Endothelial cell of umbilical vein (primary cell): ENCODE measurements around the gene MAP3K4. TPM values are rescaled to one million over a fixed set of nuclear protein-coding genes. Genes with fewer than 3 reads are reported as not detected.

Experiments
- BruUV-seq: library from RNA; stranded (reverse); fragments of 400-500 nt; replicated peaks from 2 replicates; lab custom pipeline; 2021; lab: Mats Ljungman, UMichigan
- CTCF ChIA-PET: fragments of 300-600, 350-600 bp; sonication (Branson Sonifier 250); formaldehyde crosslinking; loops from one replicate; lab custom pipeline; 2021; ENCODE audit warnings: antibody characterized with exemption, inconsistent platforms; lab: Charles Lee
- POLR2A ChIA-PET: fragments of 300-600, 350-600 bp; sonication (Branson Sonifier 250); formaldehyde crosslinking; loops from one replicate; lab custom pipeline; 2021; ENCODE audit warnings: antibody characterized with exemption, inconsistent platforms; lab: Charles Lee
- DNase-seq: peaks from one replicate; pipeline ENCODE4 v3.0.0-alpha.2; 2011; ENCODE audit warnings: low read depth, low spot score
- FAIRE-seq: peaks from 2 replicates; lab custom pipeline; 2011; peaks lifted over from hg19 to GRCh38; lab: Jason Lieb, UNC
- H2AFZ ChIP-seq: 2 replicates; pipeline ENCODE4 v1.6.0; 2012; ENCODE audit warnings: low read depth, low read length, control low read depth, inconsistent platforms
- H3K27ac ChIP-seq: 2 replicates; pipeline ENCODE4 v1.5.1; 2011; ENCODE audit warnings: low read depth, mild to moderate bottlenecking, control low read depth, low read length, moderate library complexity; ENCODE audit not compliant: insufficient read depth
- H3K27me3 ChIP-seq, 2 experiments: 2 replicates each; pipeline versions ENCODE4 v1.6.0 to v1.6.1; 2011; ENCODE audit warnings: low read length in 2 of 2, mixed read lengths in 1 of 2; ENCODE audit not compliant: control insufficient read depth in 2 of 2, insufficient read depth in 2 of 2
- H3K36me3 ChIP-seq, 2 experiments: 2 replicates in 1 of 2; 3 replicates in 1 of 2; pipeline ENCODE4 v1.5.1; 2011; ENCODE audit warnings: low read length in 2 of 2, mild to moderate bottlenecking in 1 of 2, moderate library complexity in 1 of 2; ENCODE audit not compliant: control insufficient read depth in 2 of 2, insufficient read depth in 2 of 2; ENCODE audit errors: extremely low read depth in 1 of 2
- H3K4me1 ChIP-seq: 3 replicates; pipeline ENCODE4 v1.5.1; 2011; ENCODE audit warnings: mild to moderate bottlenecking, low read length; ENCODE audit not compliant: control insufficient read depth, insufficient read depth; ENCODE audit errors: extremely low read depth
- H3K4me2 ChIP-seq: 2 replicates; pipeline ENCODE4 v1.6.1; 2011; ENCODE audit warnings: low read length, control low read depth, mixed read lengths; ENCODE audit not compliant: insufficient read depth
- H3K4me3 ChIP-seq, 3 experiments: fragments of 200-600 bp in 1 of 3; sonication (generic), shearing (Covaris generic) in 1 of 3; replicated peaks in 1 of 3; 2 replicates each; pipeline ENCODE4 v1.5.1; 2011 to 2016; ENCODE audit warnings: control low read depth in 3 of 3, low read length in 3 of 3, mild to moderate bottlenecking in 2 of 3, inconsistent platforms in 1 of 3, low read depth in 1 of 3, moderate library complexity in 1 of 3; ENCODE audit not compliant: insufficient read depth in 1 of 3
- H3K79me2 ChIP-seq: 2 replicates; pipeline ENCODE4 v1.6.0; 2012; ENCODE audit warnings: low read length, inconsistent platforms; ENCODE audit not compliant: control insufficient read depth, insufficient read depth
- H3K9ac ChIP-seq: replicated peaks from 2 replicates; pipeline ENCODE3; 2011; ENCODE audit warnings: low read length, control low read depth; ENCODE audit not compliant: insufficient read depth; ENCODE audit errors: extremely low read depth
- H3K9me1 ChIP-seq: replicated peaks from 3 replicates; pipeline ENCODE4 v1.6.0; 2011; ENCODE audit warnings: mild to moderate bottlenecking, low read length; ENCODE audit not compliant: control insufficient read depth, insufficient read depth; ENCODE audit errors: extremely low read depth
- H3K9me3 ChIP-seq: replicated peaks from 2 replicates; pipeline ENCODE4 v1.5.1; 2012; ENCODE audit warnings: low read length, inconsistent platforms; ENCODE audit not compliant: control insufficient read depth, insufficient read depth
- H4K20me1 ChIP-seq: replicated peaks from 2 replicates; pipeline ENCODE3; 2011; ENCODE audit warnings: mild to moderate bottlenecking, low read length; ENCODE audit not compliant: control insufficient read depth, insufficient read depth; ENCODE audit errors: extremely low read depth
- CTCF ChIP-seq, 2 donors: IDR thresholded peaks; 1 replicate in 1 of 2; 2 replicates in 1 of 2; pipeline ENCODE4 v1.5.1; 2011; ENCODE audit warnings: low read length in 2 of 2, mild to moderate bottlenecking in 2 of 2, moderate library complexity in 2 of 2, control low read depth in 1 of 2, inconsistent platforms in 1 of 2, low read depth in 1 of 2; ENCODE audit not compliant: insufficient read depth in 1 of 2; ENCODE audit errors: extremely low read depth in 1 of 2
- EZH2 ChIP-seq: IDR thresholded peaks from 2 replicates; pipeline ENCODE4 v1.6.1; 2012; ENCODE audit warnings: borderline replicate concordance, low read depth, mild to moderate bottlenecking, moderate library complexity, low read length, inconsistent platforms; ENCODE audit not compliant: severe bottlenecking
- FOS ChIP-seq: IDR thresholded peaks from 2 replicates; pipeline ENCODE4 v1.6.1; 2011; ENCODE audit warnings: mild to moderate bottlenecking, low read length, moderate library complexity, borderline replicate concordance; ENCODE audit not compliant: insufficient read depth
- GATA2 ChIP-seq: IDR thresholded peaks from 2 replicates; pipeline ENCODE4 v1.7.0; 2011; ENCODE audit warnings: low read depth, mild to moderate bottlenecking, moderate library complexity, mixed read lengths, low read length; ENCODE audit not compliant: insufficient read length, insufficient read depth
- JUN ChIP-seq: IDR thresholded peaks from 2 replicates; pipeline ENCODE4 v1.6.1; 2011; ENCODE audit warnings: borderline replicate concordance, low read depth; ENCODE audit not compliant: insufficient read length, insufficient read depth
- MAX ChIP-seq: IDR thresholded peaks from 2 replicates; pipeline ENCODE4 v1.6.1; 2011; ENCODE audit not compliant: insufficient read depth, insufficient read length
- MYC ChIP-seq: IDR thresholded peaks from one replicate; pipeline ENCODE4 v1.6.1; 2011; ENCODE audit warnings: mild to moderate bottlenecking, low read depth, low read length
- POLR2A ChIP-seq: IDR thresholded peaks from 2 replicates; pipeline ENCODE4 v1.6.1; 2012; ENCODE audit warnings: low read depth, mild to moderate bottlenecking, control low read depth, low read length
- POLR2AphosphoS5 ChIP-seq: IDR thresholded peaks from 2 replicates; pipeline ENCODE4 v1.6.1; 2012; ENCODE audit warnings: low read depth, mild to moderate bottlenecking, control low read depth, low read length, moderate library complexity; ENCODE audit not compliant: insufficient read depth
- dilution Hi-C: fragments of 300-500 bp; cut with MboI; formaldehyde crosslinking; loops from one replicate; pipeline ENCODE4 v1.15.0; 2019; ENCODE audit warnings: low sequenced_read_pairs; ENCODE audit not compliant: extremely low pct_ligation_motif_present
- intact Hi-C: fragments of 100-400 bp; cut with micrococcal nuclease; formaldehyde crosslinking; loops from one replicate; pipeline ENCODE4 v1.10.0; 2022
- polyA plus RNA-seq, 4 experiments: library from polyadenylated mRNA; depleted of rRNA in 3 of 4; stranded (reverse) in 3 of 4; unstranded in 1 of 4; fragments of >200 nt; gene quantifications; 2 replicates each; pipeline versions ENCODE4 v1.2.1 to v1.2.3, GENCODE V29; 2011 to 2012; ENCODE audit warnings: missing spikeins in 1 of 4
- total RNA-seq: library from RNA; stranded (reverse); gene quantifications from 2 replicates; pipeline ENCODE4 v1.2.3, GENCODE V29; 2021

Gene MAP3K4
- total and polyA plus RNA-seq, 2 donors (not counting 3 experiments of a cell fraction or from before 2014, with no cell fraction given): 10.8 to 42.3 TPM

DNA sequence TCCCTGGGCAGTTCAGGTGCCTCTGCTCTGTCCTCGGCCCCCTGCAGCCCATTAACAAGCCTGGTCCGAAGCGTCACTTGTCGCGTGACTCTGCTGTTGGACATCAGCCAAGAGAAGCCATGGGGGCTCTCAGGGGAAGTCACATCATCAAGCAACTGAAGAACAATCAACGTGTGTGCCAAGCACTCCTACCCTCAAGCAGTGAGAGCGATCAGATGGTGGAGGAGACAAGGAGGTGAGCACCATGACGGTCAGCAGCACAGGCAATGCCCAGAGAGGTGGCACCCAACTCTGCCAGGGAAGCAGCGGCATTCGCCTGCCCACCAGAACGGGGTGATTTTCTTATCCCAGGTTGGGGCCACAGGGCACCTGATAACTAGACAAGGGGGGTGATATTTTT, 149.6 kb downstream of the MAP3K4 start:
- TF ChIP-seq MYC (no peak), POLR2AphosphoS5 (no peak), JUN (no peak), EZH2 (no peak), MAX (no peak), FOS (no peak), GATA2 (no peak), POLR2A (no peak), CTCF (IDR thresholded peaks at IDR 0.05; ENCODE audit: extremely low read depth in 1 of 2, insufficient read depth in 1 of 2, low read depth in 1 of 2, low read length in 2 of 2) (no peak)
- Histone ChIP-seq H3K9ac (no peak overlapping the region), H3K79me2 (no peaks in the 10 kb centered on the region), H3K4me3 (no peak overlapping the region), H3K4me2 (no peak overlapping the region), H3K27me3 (no peaks in the 10 kb centered on the region), H3K27ac (no peak overlapping the region), H4K20me1 (no peaks in the 10 kb centered on the region), H3K9me3 (no peaks in the 10 kb centered on the region), H2AFZ (no peak overlapping the region), H3K9me1 (no peaks in the 10 kb centered on the region), H3K36me3 (peaks cover 0 to 7% of the 10 kb centered on the region in 2 experiments), H3K4me1 (no peaks in the 10 kb centered on the region)
- ChIA-PET CTCF (interaction anchor here (1.2 to 2.5 kb wide), 3 partner anchors 12 to 232 kb away, joined by 4 to 12 read pairs (median 4); no protein-coding TSS in a partner anchor), POLR2A (no interaction called here)
- intact Hi-C loops: loop anchor here (5.0 kb wide), 1 partner anchor 209 kb away; no protein-coding TSS in a partner anchor
- dilution Hi-C loops: no loop called here
- FAIRE-seq (no peak), DNase-seq (no peak)
- BruUV-seq: no TSS peak
